ENCODE data around the gene ERC2.

Gene ERC2

DNA sequence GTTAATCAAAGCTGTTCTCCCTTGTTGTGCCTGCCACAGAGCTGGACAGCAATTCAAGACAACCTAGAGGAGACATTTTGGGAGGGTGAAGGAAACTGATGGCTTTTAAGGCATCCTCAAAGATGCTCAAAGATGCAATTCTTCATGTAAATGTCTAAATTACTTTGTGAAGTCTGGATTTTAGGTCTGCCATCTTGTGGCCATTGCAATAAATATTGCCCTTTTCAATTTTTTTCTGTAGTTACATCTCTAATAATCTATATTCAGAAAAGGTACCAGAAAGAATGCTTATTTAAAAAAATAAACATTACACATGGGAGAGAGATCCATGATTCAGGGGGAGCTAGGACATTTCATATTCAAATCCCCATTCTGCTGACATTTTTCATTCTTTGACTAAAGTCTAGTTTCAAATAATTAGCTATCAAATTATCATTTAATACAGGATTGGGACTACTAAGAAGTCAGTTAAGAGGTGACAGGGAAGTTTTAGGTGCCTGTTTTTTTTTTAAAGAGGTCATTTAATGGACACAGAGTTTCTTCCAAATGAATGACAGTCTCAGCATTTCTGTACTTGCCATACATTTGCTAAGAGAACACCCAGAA, 721.4 kb downstream of the ERC2 start:
- no peak for DNase-seq (ENCODE audit: low read depth)

DNA sequence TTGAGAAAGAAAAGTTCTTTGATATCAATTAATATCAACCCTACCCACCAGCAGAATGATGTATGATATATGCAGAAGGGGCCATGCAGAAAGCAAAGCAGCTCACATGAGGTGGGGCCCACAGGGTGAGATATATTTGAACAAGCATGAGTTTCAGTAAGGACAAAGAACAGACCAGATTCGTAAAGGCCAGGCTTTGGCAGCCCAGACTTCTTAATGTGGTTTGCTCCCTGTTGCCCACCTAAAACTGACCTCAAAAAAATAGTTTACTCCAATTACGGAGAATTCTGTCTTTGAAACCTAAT, 725.5 kb downstream of the ERC2 start:
- no peak for DNase-seq (ENCODE audit: low read depth)

DNA sequence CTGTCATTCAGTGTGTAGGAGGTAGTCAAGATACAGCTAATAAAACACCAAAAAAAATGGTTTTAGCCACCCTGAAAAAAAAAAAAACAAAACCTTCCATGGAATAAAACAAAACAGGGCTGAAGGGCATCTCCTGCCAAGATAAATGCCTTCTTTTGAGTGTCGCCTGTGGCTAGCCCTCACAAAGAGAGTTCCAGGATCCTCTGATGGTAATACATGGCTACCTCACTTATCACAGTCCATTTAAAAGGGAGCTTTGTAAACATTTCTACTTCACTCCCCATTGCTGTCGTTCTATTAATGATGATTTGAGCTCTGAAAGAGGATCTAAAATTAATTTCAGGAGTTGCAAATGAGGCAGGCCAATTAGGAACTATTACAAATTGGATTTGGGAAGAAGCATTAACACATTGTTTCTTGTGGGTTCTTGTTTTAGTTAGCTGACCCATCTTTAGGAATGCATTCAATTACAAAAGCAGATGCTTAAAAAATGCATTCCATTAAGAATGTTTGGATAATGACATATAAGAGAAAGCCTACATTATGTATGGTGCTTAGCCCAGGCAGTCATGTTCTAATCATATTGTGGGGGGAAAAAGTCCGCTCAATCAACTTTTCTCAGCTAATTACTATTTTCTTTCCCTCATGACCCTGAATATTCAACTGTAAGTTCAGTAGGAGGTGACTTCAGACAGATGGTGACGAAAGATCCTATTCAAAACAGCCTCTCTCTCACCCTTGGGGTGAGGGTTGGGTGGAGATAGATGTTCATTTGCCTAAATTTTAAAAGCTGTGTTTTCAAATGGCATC, 726.0 kb downstream of the ERC2 start:
- no peak for DNase-seq (ENCODE audit: low read depth)

DNA sequence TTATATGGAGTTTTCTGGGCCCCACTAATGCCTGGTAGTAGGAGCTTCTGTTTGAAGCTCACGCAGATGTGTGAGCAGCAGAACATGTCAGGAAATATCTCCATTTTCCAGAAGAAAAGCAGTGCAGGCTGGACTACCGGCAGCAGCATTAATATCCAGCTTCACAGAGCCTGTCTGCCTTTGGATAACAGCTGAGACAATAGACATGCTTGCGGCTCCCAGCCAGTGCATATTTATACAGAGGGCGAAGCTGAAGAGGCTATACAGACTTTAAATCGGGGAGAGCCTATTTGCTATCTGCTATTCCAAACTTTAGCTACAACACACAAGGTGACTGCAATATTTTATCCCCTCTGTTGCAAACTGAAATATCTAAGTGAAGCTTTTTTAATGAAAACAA, 731.1 kb downstream of the ERC2 start:
- DNase-seq (ENCODE audit: low read depth): no peak

DNA sequence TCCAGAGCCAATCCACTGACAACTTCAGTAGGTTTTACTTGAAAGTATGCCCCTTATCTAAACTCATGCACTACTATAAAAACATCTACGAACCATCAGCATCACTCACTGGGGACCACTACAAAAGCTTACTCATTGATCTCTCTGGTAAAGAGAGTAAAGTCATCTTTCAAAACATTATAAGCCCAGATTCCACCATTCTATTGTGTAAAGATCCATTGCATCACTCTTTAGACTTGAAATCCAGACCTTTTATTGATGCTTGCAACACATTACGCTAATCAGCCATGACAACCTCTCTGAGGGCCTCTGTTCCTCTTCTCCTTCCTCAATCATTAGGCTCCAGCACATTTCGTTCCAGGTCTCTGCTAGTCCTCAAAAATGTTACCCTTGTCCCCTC, 732.3 kb downstream of the ERC2 start:
- no peak for DNase-seq (ENCODE audit: low read depth)

DNA sequence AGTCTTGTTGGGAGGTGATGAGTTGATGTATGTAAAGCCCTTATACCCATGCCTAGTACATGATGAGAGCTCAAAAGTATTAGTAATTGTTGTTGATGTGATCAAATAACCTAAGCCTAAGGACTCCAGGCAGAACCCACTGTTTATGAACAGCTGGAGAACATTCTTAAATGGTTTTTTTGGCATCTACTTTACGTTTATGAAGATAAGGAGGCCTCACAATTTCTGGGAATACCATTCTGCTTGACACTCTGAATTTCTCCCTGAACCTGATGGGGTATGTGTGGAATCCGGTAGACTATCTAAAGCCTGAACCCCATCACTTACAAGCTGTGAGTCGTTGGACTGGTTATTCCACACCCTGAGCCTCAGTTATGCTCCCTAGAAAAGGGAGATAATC, 736.5 kb downstream of the ERC2 start:
- no peak for DNase-seq (ENCODE audit: low read depth)

DNA sequence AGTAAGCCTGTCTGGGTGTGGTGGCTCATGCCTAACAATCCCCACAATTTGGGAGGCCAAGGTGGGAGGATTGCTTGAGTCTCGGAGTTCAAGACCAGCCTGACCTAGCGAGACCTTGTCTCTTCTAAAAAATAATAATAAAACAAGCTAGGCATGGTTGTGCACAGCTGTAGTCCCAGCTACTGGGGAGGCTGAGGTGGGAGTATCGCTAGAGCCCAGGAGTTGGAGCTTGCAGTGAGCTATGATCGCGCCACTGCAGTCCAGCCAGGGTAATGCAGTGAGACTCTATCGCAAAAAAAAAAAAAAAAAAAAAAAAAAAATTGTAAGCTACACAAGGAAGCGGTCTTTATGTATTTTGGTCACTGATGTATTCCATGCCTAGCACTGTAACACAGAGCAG, 738.7 kb downstream of the ERC2 start:
- no peak for DNase-seq (ENCODE audit: low read depth)

DNA sequence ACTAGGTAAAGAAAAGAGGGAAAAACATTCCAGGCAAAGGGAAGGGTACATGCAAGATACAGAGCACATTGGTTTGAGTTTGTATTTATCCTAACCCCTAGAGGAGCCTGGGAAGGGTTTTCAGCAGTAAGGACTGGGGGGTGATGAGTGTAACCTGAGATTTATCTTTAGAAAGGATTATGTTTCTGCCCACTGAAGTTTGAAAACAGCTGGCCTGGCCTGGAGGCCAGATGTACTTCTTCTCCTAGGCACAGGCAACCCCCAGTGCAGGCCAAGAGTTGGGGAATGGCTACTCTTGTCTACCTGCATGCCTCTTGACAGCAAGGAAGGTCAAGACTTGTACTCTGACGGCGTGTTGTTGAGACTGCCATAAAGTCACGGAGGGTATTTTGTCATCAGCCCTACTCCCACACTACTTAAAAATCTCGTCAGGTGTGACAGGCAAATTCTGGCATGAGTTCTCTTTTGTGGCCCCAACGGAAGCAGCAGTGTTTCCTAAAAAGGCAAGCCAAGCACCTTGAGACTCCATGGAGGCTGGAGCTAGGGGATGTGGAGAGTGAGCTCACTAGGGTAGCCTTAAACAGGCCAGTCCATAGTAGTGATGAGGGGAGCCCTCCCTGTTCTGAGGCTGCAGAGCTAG, 739.7 kb downstream of the ERC2 start:
- no peak for DNase-seq (ENCODE audit: low read depth)

DNA sequence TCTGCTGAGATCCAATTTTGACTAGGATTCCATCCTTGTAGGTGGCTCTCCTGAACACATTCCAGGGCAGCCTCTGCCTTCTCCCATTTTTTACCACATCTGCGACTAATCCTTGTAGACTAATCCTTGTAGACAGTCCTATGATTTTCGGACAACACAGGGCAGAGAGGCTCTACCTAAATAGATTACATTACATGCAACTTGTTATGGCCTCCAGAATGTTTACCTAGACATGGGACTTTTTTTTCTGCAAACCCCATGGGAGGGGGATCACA, 741.8 kb downstream of the ERC2 start:
- DNase-seq (ENCODE audit: low read depth): no peak

DNA sequence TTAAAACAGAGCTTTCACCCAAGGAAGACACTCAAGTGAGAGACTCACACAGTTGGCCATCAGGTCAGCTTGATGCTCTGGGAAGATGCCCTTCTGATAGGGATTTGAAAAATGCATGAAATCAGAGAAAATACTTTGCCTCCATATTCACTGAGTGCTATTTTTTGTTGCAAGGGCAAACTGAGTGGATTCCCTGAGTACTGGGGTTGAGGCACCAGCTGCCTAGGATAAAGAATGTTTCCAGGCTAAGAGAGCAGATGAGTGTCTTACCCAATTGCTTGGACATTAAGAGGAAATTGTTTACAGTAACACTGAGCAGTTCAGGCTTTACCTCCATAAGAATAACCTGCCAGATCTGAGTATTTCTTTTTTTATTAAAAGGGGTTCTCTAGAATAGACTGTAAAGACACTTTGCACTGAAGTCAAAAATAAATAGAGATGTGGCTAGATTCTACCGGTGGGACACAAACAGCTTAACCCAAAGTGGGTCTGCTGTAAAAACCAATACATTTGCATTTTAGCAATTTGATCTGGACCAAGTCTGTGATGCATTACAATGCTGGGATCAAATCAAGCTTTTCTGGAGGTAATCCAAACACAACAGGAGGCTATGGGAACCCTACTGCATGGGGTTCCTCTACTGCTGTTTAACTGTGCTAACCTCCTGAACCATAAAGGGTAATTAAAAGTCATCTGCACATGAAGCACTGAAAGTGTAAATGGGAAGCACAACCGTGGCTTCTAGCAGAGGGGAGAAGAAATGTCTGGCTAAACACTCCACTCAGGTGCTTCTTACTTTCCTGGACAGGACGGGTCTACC, 742.4 kb downstream of the ERC2 start:
- no peak for DNase-seq (ENCODE audit: low read depth)

DNA sequence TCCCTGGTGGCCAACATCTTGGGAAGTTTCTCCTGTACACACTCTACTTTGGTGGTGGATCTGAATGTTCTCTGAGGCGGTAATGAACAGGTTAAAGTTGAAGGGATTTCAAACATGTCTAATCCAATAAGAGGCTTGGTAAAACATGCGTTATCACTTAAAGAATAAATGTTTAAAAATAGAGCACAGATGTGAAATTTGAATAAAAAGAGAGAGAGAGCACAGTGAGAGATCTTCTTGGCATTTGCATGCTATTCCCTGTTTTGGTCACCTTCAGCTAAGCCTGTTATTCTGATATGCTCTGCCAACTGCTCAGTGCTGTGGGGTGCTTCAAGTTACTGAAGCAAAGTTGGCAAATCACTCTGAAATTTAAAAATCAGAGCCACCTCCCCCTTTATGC, 743.4 kb downstream of the ERC2 start:
- DNase-seq (ENCODE audit: low read depth): no peak

DNA sequence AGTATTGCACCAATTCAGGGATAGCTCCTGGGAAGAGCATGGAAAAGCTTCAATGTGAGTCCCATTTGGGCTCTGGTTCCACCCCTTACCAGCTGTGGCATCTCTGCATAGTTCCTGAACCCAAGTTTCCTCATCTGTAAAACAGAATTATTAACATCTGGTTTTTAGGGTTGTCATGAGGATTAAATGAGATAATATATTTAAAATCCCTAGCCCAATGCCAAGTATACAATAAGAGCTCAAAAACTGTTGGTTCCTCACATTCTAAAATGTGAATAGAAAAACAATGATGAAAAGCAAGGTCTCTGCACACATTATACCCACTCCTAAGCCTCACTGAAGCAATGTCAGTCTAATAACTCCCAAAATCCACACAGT, 743.9 kb downstream of the ERC2 start:
- no peak for DNase-seq (ENCODE audit: low read depth)

DNA sequence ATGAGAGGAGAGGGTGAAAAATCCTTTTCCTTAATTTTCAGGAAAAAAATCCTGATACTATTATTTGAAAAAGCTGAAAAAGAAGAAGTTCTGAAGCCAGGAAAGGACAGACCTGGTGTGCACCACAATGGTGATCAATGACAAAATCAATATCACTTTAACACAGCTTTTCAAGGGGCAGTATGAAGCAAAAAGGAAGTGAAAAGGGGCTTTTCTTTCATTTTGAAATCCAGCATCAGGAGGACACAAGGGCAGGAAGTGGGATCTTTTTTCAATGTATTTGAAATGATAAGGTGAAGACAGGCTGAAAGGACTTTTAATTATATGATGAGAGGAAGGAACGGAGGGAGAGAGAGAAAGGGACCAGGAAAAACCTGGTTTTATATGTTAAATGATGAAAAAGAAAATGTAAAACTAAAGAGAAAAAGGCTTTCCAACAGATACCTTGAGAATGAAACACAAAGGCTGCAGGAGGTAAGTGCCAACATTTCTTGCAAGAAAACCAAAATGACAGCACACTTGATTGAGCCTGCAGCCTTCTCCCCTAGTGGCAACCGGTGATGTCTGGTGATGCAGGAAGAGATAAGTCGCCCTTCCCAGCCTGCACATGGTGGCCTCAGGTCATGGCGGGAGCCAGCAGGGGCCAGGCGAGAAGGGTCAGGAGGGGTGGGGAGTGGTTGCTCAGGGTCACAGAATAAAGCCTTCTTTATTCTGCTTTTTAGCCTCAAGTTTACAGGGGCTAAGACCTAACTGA, 744.4 kb downstream of the ERC2 start:
- no peak for DNase-seq (ENCODE audit: low read depth)

DNA sequence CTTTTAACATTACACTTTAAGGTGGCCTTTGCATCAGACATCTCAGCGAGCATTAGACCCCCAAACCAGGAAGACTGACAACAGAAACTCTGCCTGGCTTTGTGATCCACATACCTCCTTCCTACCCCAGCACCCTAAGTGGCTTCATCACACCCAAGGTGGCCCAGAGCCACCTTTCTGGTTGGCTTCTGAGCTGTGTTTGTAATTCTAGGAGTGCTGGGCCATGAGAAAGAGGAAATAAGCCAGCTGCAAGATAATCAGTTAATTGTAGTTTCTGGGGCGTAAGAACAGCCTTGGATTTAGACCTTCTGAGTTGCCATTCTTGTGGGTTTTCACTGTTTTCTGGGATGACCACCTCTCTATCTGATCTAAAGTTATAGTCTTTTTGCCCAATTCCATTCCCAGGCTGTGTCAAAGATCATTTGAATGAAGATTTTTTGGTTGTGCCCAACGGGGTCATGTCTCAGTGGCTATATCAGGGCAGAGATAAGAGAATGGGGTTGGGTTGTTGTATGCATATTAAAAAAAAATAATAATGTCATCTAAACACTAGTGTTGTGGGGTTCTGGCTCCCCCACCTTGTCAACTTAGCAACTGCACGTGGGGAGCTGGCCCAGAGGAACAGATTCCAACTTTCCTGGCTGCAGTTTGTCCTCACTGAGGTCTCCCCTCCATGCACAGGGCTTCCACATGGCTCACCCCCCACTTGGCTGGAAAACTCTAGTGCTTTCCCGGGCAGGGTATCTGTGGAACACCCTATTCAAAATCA, 746.4 kb downstream of the ERC2 start:
- no peak for DNase-seq (ENCODE audit: low read depth)

DNA sequence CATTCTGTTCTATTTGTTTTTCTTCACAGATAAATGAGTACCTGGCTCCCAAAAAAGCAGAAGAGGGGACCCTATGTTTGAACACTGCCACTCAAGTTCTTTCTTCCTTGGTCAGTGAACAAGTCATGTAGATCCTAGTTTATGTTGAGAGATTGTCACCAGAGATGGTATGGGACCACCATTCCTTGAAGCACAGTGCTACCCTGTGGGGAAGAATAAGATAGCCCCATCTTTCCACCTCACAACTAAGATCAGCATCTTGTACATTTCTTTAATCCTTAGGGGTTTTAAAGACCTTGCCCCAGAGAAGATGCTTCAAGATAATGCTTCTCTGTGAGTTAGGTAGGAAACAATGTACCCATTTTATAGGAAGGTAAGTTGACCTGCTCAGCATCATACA, 747.7 kb downstream of the ERC2 start:
- no peak for DNase-seq (ENCODE audit: low read depth)

DNA sequence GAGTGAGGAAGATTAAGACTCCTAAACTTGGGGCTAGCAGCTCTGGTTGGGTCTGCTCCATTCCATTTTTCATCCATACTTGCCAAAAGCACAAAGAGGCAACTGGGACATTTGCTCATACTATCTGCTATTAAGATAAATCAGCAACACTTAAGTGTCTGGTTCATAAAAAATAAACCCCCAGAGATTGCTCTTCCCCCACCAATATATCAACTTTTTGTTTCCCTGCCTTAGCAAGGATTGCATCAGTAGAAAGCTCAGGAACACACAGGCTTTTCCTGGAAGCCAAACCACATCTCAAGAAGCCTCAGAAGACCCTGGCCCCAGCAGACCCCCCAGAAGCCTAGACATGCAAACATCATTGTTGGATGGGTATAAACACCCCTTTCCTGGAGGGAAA, 748.8 kb downstream of the ERC2 start:
- DNase-seq (ENCODE audit: low read depth): no peak

DNA sequence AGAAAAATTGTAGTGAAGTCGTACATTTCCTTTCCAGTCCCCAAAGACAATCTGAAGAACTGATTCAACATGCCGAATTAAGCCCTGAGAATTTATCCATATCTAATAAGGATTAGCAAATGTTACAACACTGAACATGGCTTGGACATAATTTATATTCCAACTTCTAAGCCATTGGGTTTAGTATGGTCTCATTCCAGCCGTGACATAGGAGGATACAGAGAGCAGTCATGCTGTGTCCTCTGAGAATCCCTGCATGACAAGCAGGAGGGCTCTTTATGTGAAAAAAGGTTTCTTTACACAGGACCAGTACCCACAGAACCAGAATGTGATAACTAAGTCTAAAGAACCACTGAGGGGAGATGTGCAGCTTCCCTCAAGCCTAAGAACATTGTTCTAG, 749.3 kb downstream of the ERC2 start:
- DNase-seq (ENCODE audit: low read depth): no peak

DNA sequence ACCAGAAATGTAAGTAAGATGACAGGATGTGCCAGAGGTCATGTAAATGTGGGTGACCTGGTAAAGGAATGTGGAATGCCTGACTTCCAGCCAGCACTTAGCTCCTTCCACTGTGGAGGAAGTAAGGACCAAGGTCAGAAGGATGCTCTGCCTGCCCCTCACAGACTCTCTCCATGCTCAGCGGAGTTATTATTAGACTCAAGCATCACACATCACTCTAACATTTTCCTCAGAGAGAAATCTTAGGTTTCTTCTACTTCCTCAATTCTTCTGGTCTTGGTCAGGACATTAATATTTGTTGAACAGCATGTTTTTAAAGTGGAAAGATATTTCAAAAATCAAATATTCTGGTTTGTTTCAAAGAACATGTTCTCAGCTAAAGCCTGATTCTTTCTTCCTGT, 749.7 kb downstream of the ERC2 start:
- no peak for DNase-seq (ENCODE audit: low read depth)

DNA sequence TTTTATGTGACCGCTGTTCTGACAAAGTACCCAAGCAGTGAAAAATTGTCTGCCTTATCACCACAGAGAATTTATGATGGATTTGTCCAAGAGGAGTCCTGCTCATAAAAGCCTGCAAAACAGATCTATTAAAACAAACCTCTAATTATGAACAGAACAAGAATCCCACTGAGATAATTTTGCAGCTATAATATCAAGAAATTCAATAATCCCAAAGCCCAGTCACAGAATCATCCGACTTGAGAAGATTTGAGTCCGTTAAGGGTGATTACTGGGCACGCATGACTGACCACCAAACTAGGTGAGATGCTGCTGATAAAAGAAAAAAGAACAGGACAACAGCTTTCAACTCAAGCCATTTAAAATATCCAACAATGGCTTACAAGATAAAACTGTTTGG, 750.2 kb downstream of the ERC2 start:
- no peak for DNase-seq (ENCODE audit: low read depth)

DNA sequence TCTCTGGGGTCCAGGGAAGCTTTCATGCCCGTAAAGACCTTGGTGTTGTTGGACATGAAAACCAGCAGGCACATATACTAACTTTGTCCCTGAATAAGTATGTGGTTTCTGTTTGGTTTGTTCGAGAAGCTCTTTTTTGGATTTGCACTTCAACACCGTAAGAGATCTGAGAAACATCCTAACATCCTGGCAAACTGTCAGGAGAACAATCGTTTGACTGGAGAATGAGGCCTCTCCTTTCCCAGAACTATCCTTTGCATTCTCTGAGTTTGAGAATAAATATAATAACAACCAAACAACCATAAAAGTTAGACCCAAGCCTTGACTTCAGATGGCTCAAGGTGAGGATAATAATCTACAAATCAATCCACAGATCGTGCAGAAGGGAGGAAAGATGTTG, 750.8 kb downstream of the ERC2 start:
- no peak for DNase-seq (ENCODE audit: low read depth)

DNA sequence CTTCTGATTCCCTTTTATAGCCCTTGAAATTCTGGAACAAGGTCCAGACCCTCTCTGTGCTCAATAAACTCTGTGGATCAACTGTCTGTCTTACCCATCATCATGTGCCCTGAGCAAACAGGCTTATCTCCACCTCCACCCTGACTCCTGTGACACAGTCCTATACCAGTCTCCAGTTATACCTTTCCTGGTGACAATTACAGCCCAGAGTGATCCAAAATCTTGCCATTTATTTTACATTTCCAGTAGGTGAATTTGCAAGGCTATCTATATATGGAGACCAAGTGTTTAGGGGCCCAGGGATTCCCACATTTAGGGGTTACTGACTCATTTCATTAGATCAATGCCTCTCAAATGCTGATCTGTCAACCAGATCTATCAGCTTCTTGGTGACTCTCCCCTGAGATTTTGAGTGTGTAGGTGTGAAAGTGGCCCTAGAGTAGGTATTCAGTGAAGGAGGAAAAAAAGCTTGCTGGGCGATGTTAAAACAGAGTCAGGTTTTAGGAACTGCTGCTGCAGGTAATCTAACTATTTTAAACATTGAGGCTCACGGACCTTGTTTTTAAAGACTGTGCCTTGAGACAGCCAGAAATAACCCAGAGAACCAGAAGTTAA, 751.5 kb downstream of the ERC2 start:
- DNase-seq (ENCODE audit: low read depth): no peak

Measured in stimulated activated CD8-positive, alpha-beta memory T cell treated with anti-CD3 and anti-CD28 coated beads, Interleukin-15, amount 100 ng/mL, for 24 hours (primary cell).